CD4-positive, alpha-beta T cell treated with Interleukin-4 for 1 hour (primary cell): ENCODE results near the gene MGAT1.
"Not testable (repeated sequence)": the region's sequence is repeated elsewhere in the genome, so short reads cannot be mapped to it uniquely, and the experiment has no call there.

ENCODE experiments used
- DNase-seq, 2 donors: peaks; one replicate each; pipeline ENCODE4 v3.0.0-alpha.2; 2020 to 2022

Gene MGAT1

DNA sequence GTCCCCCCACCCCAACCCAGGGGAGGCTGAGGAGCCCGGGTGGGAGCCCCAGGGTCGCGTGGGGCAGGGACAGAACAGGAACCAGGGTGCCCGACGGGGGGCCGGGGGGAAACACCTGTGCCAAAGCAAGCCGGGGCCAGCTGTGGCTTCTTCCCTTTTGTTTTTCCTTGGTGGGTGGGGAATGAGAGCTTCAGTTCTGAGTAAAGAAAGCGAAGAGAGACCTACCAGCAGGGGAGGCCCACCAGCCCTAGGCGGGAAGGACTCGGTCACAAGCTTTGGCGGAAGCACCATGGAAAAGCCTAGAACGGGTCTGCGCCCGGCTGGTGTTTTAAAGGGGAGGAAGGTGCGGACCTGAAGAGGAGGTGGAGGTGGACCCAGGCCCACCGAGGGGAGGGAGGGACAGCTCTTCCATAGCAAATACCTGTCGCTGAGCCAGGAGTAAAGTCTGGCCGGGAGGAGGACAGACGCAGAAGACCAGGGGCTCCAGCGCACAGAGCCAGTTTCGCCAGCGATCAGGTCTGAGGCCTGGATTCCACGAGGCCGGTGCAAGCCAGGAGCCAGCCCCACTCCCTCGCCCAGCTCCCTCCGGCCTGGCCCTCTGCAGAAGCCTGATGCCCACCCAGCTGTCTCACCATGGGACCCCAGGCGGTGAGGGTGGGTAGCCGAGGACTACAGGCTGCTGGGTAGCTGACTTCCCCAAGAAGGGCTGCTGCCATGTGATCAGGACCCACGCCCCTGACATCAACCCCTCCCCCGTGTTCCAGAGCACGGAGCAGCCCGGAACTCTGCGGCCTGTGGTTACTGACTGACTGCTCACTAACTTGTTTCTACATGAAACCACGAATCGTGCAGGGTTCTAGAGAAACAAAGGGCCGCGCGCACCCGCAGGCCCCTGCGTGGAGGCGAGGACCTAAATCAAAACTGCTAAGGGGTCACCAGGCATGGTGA lies 849 bp upstream of the MGAT1 start:
- DNase-seq = peak; percentile 90 to 92

DNA sequence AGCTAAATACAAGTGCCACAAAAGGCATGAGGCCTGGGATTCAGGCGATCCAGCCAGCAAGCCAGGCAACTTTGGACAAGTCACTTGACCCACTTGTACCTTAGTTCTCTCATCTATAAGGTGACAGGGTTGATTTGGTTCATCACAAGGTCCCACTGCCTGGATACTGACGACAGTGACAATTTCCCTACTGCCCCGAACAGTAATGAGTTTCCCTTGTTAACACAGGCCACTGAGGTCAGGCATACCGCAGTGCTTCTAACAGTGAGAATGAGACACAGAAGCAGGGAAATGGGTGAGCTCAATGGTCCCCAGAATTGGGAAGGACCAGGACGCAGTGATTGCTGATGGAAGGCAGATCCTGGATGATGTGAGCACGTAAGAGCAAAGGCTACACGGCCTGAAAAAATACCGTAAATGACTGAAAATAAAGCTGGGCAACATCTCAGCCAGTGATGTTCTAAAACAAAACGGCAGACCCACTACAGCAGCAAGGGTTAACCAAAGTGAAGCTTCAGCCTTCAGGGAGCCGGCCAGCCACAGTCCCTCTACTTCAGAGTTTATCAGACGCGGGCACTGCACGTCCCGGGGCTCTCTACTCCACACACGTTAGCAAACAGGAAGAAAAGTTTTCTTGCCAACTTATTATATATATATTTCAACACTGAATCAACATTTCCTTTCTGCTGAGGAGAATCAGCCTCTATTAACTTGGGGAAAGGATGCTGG lies 846 bp downstream of the MGAT1 start:
- peak in 1 of 2 donors; percentile 7 for DNase-seq

DNA sequence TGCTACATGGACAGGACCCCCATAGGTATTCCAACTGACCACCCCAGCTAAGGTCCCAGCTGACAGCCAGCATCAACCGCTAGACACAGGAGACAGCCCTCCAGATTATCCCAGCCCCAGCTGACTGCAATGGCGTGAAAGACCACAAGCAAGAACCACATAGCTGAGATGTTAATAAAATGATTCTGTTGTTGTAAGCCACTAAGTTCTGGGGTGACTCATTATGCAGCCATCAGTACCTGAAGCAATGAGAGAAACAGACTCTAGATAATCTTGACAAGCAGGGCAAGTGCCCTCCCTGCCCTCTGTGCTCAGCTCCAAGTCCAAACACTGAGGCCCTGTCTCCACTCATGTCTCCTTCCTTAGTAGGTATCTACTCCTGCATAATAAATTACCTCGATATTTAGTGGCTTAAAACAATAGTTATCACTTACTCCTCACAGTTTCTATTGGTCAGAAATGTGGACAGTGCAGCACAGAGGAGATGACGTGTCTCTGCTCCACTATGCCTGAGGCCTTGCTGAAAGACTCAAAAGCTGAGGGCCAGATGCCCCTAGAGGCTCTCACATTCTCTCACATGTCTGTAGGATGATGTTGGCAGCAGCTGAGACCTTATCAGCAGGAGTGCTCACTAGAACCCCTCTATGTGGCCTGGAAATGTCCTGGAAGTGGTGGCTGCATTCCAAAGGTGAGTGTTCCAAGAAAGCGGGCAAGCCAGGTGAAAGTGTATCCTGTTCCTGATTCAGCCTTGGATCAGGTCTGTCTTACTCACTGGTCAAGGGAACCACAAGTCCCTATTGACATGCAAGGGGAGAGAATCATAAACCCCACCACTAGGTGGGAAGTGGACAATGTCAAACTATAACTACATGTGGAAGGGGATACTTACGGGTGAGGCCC lies 2.5 kb downstream of the MGAT1 start:
- DNase-seq = peak in 1 of 2 donors; percentile 11

DNA sequence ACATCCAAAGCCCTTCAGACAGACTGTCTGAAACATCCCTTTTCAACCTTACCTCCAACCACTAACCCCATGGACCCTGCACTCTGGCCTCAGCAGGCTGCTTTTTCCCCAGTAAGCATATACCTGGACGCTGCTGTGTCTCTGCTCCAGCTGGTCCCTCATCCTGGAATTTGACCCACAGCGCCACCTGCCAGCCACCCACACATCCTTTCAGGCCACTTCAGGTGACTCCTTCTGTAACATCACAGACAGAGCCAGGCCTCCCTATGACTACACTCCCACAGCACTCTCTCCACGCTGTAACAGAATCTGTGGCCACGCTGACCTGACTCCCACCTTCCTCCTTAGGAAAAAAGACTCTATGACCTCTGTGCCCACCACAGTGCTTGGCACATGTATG lies 3.4 kb downstream of the MGAT1 start:
- peak in 1 of 2 donors; percentile 15 for DNase-seq

GRCh38 chr5:180798193-180798592 lies 4.4 kb downstream of the MGAT1 start:
- DNase-seq = peak in 1 of 2 donors; percentile 6

DNA sequence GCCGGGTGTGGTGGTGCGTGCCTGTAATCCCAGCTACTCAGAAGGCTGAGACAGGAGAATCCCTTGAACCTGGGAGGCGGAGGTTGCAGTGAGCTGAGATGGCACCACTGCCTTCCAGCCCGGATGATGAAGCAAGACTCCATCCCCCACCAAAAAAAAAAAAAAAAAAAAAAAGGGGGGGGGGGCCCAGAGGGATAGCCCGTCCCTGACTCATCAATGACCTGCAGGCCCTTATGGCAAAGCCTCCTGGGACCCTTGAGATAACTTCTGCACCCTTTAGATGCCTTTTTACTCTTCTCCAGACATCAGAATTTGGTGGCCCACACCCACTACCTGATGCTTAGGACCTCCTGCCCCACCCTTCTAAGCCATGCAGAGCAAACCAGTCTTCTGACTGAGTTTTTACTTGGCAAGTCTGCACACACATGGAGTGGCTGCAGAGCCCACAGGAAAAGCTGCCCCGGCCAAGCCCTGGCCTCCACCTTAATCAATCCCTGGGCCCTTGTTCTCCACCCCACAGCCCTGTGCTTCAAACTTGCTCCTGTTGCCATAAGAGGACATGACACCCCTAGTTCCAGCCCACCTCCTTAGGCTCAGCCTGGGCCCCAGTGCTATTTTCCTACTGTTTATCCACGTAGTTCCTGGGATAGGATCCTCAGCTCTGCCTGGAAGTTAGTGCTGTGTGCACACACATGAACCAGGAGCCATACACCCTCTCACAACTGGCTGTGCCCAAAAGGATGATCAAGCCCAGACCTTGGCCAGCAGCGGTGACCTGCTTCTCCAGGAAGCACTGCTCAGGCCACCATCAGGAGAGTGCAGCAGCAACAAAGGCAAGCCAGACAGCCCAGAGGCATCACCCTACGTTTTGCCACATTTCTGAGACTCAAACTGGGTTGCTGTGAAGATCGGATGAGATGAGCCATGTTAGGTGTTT lies 5.1 kb downstream of the MGAT1 start:
- DNase-seq = peak in 1 of 2 donors; percentile 7

- DNase-seq = peak in 1 of 2 donors; percentile 8
Measured at GRCh38 chr5:180795771-180796313, 6.8 kb downstream of the MGAT1 start.

GRCh38 chr5:180792965-180793287 lies 9.7 kb downstream of the MGAT1 start:
- no peak for DNase-seq

GRCh38 chr5:180792287-180792964 lies 10.2 kb downstream of the MGAT1 start:
- DNase-seq = peak in 1 of 2 donors; percentile 10

GRCh38 chr5:180791611-180792213 lies 10.9 kb downstream of the MGAT1 start:
- peak in 1 of 2 donors; percentile 10 for DNase-seq

- no peak for DNase-seq
Measured at GRCh38 chr5:180790524-180790923, 12.1 kb downstream of the MGAT1 start.

GRCh38 chr5:180790020-180790419 lies 12.6 kb downstream of the MGAT1 start:
- DNase-seq = peak; percentile 34 to 42

GRCh38 chr5:180788651-180789410 lies 13.8 kb downstream of the MGAT1 start:
- DNase-seq = not testable (repeated sequence)

DNA sequence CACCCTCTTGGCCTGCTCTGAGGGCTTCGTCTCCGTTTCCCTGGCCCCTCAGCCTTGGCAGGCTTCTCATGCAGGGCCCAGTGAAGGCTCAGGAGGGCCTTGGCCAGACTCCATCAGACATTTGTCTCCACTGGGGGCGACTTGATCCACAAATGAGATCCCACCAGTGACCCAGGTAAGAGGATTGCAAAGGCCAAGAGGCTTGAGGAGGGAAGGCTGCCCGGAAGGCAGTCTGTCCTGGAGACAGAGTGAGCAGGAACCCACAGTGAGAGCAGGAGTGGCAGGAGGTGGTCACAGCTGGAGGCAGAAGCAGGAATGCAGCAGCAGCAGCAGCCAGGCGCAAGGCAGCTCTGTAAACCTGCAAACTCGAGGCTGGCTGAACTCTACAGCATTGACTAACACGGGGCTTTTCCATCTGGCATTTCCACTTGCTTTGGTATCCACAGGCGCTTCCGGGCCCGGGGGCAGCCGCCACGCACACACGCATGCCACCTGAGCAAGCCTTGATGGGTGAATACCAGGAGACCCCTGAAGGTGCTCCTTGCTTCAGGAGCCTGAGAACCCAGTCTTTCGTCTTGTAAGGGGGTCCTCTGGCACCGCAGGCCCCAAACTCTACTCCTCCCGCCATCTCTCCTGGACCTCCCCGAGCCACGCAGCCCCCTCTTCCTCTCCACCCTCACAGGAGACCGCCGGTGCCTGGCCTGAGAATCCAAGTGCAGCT lies 14.7 kb downstream of the MGAT1 start:
- no peak for DNase-seq

DNA sequence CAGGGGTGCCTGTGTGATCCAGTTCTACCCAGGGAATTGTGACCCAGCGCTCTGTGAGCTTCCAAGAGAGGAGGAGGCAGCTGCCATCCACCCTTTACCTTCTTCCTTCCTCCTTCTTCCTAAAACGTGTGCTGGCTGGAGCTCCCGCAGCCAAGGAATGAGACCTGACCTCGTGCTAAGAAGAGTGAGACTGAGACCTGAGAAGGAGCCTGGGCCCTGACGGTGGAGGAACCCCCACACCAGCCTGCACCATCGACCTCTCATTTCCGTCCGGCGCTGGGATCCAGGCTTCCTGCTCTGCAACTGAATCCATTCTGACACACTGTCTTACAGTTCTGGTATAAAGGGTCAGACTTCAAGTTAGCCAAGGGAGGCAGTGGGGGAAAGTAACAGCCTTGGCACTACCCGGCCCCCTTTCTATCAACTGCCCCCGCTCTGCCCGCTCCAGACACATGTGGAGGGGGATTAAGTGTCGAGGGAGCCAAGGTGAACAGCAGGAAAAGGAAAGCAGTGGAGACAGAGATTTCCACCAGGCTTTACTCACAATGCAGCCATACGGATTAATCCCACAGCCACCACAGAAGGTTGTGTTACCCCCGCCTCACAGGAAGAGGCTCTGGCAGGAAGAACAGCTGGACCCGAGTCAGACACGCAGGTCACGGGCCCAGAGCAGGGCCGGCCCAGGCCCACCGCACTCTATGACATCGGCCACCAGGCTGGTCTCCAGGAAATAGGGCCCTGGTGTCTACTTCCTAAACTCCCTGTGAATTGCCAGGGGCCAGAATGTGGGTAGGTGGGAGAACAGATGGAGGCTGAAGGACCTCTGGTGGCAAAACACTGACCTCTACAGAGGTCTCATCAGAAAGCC lies 15.8 kb downstream of the MGAT1 start:
- DNase-seq = no peak

DNA sequence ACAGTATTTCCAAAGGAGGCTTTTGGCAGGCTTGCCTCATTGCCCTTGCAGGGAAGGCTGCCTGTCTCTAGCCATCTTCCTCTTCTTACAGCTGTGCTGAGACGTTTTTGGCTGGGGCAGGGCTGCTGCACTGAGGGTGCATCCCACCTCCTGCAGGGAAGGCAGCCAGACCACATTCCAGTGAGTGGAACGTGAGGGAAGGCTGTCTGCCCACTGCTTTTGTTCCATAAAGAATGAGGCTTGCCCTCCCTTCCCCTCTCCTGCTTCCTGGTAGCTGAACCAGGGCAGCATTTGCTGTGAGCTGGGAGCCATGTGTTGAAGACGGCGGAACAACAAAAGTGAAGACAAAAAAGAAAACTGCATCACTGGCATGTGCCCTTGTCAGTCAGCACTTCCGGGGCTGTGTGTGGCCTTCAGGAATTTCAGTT lies 16.8 kb downstream of the MGAT1 start:
- DNase-seq = no peak

GRCh38 chr5:180785121-180785781 lies 17.4 kb downstream of the MGAT1 start:
- no peak for DNase-seq
